HG03280 (cell line): ENCODE measurements around the gene LIM2.

Experiments used
- ATAC-seq: cut with Tn5 transposase; IDR thresholded peaks from one replicate; pipeline ENCODE4 v1.9.1; 2021; ENCODE audit warnings: mild to moderate bottlenecking, moderate library complexity; ENCODE audit not compliant: unreplicated experiment

The LIM2 gene

DNA sequence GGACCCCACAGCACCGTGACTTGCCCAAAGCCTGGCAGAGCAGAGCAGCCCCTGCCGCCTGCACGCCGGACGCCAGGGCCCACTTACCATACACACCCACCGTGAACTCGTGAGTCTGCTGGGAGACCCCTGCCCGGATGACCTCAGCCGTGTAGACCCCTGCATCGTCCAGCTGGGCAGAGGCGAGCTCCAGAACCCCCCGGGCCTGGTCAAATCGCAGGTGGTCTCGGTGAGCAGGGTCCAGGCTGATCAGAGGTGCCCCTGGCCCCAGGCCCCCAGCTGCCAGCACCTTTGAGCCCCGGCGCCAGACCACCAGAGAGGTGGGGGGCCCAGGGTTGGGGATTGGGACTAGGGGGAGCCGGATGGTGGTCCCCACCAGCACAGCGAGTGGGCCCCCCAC is 46.7 kb downstream of the LIM2 start:
- ATAC-seq, result no peak

- ATAC-seq, result peak; percentile 61
These were observed 47.8 kb downstream of the LIM2 start for GRCh38 chr19:51339687-51340656.

- no peak for ATAC-seq
These were observed 48.5 kb downstream of the LIM2 start for GRCh38 chr19:51339313-51339686.

- ATAC-seq, result peak; percentile 64
These were observed 49.0 kb downstream of the LIM2 start for GRCh38 chr19:51338563-51339312.

GRCh38 chr19:51337861-51338562 is 49.8 kb downstream of the LIM2 start:
- ATAC-seq, result no peak

GRCh38 chr19:51337141-51337860 is 50.5 kb downstream of the LIM2 start:
- no peak for ATAC-seq

GRCh38 chr19:51333836-51334460 is 53.8 kb downstream of the LIM2 start:
- no peak for ATAC-seq

DNA sequence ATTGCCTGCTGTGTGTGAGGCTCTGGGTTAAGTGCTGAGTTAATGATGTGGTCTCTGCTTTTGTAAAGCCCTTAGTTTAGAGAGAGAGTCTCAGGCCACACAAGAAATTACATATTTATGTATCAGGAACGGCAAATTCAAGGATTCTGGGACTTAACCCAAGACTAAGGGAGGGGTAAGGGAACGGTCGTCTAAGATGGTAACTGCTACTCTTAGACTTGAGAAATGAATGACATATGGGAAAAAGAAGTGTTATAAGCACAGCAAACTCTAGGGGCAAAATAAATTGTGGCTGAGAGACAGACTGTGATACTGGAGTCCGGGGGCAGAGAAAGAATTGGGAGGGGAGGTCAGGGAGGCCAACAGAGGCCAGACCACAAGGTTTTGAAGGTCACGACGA is 56.1 kb downstream of the LIM2 start:
- no peak for ATAC-seq

- no peak for ATAC-seq
These were observed 56.6 kb downstream of the LIM2 start for GRCh38 chr19:51331193-51331592.

GRCh38 chr19:51330366-51330765 is 57.4 kb downstream of the LIM2 start:
- ATAC-seq, result no peak
